Panc1 (cell line): Measurements from ENCODE around the gene RAB1B. TPM values are rescaled to one million over a fixed set of nuclear protein-coding genes. Genes with fewer than 3 reads are reported as not detected.

Experiments
- ATAC-seq: fragments of 200-7000 bp; cut with Tn5 transposase; 2 replicates; pipeline ENCODE4 v1.9.1; 2020; ENCODE audit warnings: mild to moderate bottlenecking, moderate library complexity
- BruUV-seq: library from RNA; stranded (reverse); fragments of 400-500 nt; replicated peaks from 2 replicates; lab custom pipeline; 2021; lab: Mats Ljungman, UMichigan
- CTCF ChIA-PET: fragments of 300-600 bp; sonication (Branson Sonifier 250); formaldehyde crosslinking; loops from one replicate; lab custom pipeline; 2022; ENCODE audit warnings: antibody characterized with exemption; lab: Charles Lee
- POLR2A ChIA-PET: fragments of 300-600 bp; sonication (Branson Sonifier 250); formaldehyde crosslinking; loops from one replicate; lab custom pipeline; 2022; ENCODE audit warnings: antibody characterized with exemption; lab: Charles Lee
- DNase-seq: peaks from one replicate; pipeline ENCODE4 v3.0.0-alpha.2; 2010; ENCODE audit warnings: low read depth, low spot score
- H3K27ac ChIP-seq: 2 replicates; pipeline ENCODE4 v1.5.1; 2011; ENCODE audit warnings: mild to moderate bottlenecking, low read length, inconsistent platforms
- H3K27me3 ChIP-seq: fragments of 200-500 bp; sonication (Bioruptor generic); 2 replicates; pipeline ENCODE4 v1.6.0; 2014; ENCODE audit warnings: low read length, inconsistent platforms; ENCODE audit not compliant: control insufficient read depth, insufficient read depth
- H3K36me3 ChIP-seq: fragments of 200-500 bp; sonication (Bioruptor generic); 2 replicates; pipeline ENCODE4 v1.5.1; 2014; ENCODE audit warnings: inconsistent platforms, mild to moderate bottlenecking, low read length, moderate library complexity; ENCODE audit not compliant: control insufficient read depth, insufficient read depth
- H3K4me1 ChIP-seq: 2 replicates; pipeline ENCODE4 v1.5.1; 2011; ENCODE audit warnings: inconsistent platforms, mild to moderate bottlenecking, low read length, moderate library complexity; ENCODE audit not compliant: control insufficient read depth, insufficient read depth
- H3K4me3 ChIP-seq, 2 experiments: 2 replicates each; pipeline ENCODE4 v1.5.1; 2011 to 2012; ENCODE audit warnings: low read depth in 2 of 2, low read length in 2 of 2, mild to moderate bottlenecking in 2 of 2, inconsistent platforms in 1 of 2, moderate library complexity in 1 of 2
- H3K9me3 ChIP-seq: fragments of 200-500 bp; sonication (Bioruptor generic); 2 replicates; pipeline ENCODE4 v1.5.1; 2014; ENCODE audit warnings: low read depth, mild to moderate bottlenecking, inconsistent platforms, low read length, moderate library complexity; ENCODE audit not compliant: control insufficient read depth, insufficient read depth
- POLR2AphosphoS5 ChIP-seq: IDR thresholded peaks from 2 replicates; pipeline ENCODE4 v1.6.1; 2012; ENCODE audit warnings: mild to moderate bottlenecking, low read depth, low read length, moderate library complexity
- SIN3A ChIP-seq: IDR thresholded peaks from 2 replicates; pipeline ENCODE4 v1.6.1; 2012; ENCODE audit warnings: low read depth, mild to moderate bottlenecking, low read length, moderate library complexity, borderline replicate concordance; ENCODE audit not compliant: insufficient read depth
- TCF7L2 ChIP-seq: IDR thresholded peaks from 2 replicates; pipeline ENCODE4 v1.6.1; 2011; ENCODE audit warnings: mild to moderate bottlenecking, low read depth, low read length, inconsistent platforms
- in situ Hi-C: cut with HindIII; loops from 2 replicates; pipeline ENCODE4 v1.10.0; 2016; ENCODE audit warnings: low sequenced_read_pairs, low pct_unique_long_range_greater_than_20kb
- intact Hi-C: fragments of 100-400 bp; cut with micrococcal nuclease; formaldehyde crosslinking; loops from one replicate; pipeline ENCODE4 v1.10.0; 2022; ENCODE audit not compliant: unreplicated experiment
- total RNA-seq: library from RNA; stranded (reverse); gene quantifications from one replicate; pipeline ENCODE4 v1.2.1, GENCODE V29; 2021; ENCODE audit not compliant: unreplicated experiment
- TF ChIP-seq, protein P1 (sequence below), 2 experiments: IDR thresholded peaks; 2 replicates each; pipeline ENCODE4 v1.6.1; 2011 to 2012; ENCODE audit warnings: low read depth in 2 of 2, control low read depth in 1 of 2, low read length in 1 of 2, mild to moderate bottlenecking in 1 of 2, moderate library complexity in 1 of 2; ENCODE audit not compliant: insufficient read depth in 1 of 2
- TF ChIP-seq, protein P2 (sequence below): fragments of 450-650 bp; IDR thresholded peaks from 2 replicates; pipeline ENCODE4 v1.5.1; 2017; ENCODE audit warnings: mild to moderate bottlenecking

The RAB1B gene
- total RNA-seq, 1 experiment from 2014 or later = 256 TPM

- H3K27ac ChIP-seq = no peak overlapping the region; the same call in 1 of the 2 replicates
- H3K27me3 ChIP-seq = no peaks in the 10 kb centered on the region
- H3K4me1 ChIP-seq = peaks cover 38% of the 10 kb centered on the region
- no TSS peak for BruUV-seq
- H3K9me3 ChIP-seq = no peaks in the 10 kb centered on the region
- H3K36me3 ChIP-seq = no peaks in the 10 kb centered on the region
- in situ Hi-C loops (no loop called here), intact Hi-C loops (no loop called here)
- H3K4me3 ChIP-seq = no peak overlapping the region
- ATAC-seq (no peak), DNase-seq (no peak)
- TF ChIP-seq POLR2AphosphoS5 (no peak), SIN3A (no peak)
- ChIA-PET CTCF (no interaction called here), POLR2A (interaction anchor here (1.2 to 1.4 kb wide), 2 partner anchors 8 to 10 kb away, joined by 4 to 9 read pairs; partner anchors contain the start of genes TMEM151A and YIF1A)
Measured at GRCh38 chr11:66281001-66281400, 12.6 kb downstream of the RAB1B start.

DNA sequence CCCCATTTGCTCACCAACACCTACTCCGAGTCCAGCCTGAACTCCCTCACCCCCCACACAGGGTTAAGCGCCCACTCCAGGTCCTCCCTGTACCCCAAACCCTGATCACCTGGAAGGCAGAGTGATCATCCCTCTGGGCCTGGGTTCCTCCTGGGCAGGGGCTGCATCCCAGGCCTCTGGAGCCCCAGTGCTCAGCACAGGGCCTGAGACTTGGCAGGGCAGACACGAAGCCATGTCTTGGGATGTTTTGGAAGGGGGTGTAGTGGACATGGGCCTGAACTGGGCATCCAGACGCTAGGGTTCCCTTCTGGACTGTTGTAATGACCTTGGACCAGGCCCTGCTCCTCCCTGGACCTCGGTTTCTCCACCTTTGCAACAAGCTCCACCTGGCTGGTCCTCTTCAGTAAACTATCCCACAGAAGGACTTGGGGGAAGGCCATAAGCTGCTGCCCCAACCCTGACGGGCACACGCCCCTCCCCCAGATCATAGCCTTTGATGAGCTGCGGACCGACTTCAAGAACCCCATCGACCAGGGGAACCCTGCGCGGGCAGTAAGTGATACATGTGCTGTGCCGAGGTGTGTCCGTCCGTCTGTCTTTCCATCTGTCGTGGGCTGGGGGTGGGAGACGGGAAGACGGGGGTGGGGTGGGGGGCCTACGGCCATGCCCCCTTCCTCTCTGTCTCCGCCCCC lies 13.5 kb downstream of the RAB1B start:
- no TSS peak for BruUV-seq
- no peaks in the 10 kb centered on the region for H3K9me3 ChIP-seq
- ChIA-PET POLR2A (no interaction called here), CTCF (interaction anchor here (0.5 to 1.5 kb wide), 4 partner anchors 23 to 290 kb away, joined by 3 read pairs; no protein-coding TSS in a partner anchor)
- intact Hi-C loops = no loop called here
- H3K4me1 ChIP-seq = peaks cover 38% of the 10 kb centered on the region
- ATAC-seq (no peak), DNase-seq (no peak)
- no peaks in the 10 kb centered on the region for H3K36me3 ChIP-seq
- TF ChIP-seq POLR2AphosphoS5 (no peak), SIN3A (no peak), TCF7L2 (no peak)
- TF ChIP-seq, protein P1, sequence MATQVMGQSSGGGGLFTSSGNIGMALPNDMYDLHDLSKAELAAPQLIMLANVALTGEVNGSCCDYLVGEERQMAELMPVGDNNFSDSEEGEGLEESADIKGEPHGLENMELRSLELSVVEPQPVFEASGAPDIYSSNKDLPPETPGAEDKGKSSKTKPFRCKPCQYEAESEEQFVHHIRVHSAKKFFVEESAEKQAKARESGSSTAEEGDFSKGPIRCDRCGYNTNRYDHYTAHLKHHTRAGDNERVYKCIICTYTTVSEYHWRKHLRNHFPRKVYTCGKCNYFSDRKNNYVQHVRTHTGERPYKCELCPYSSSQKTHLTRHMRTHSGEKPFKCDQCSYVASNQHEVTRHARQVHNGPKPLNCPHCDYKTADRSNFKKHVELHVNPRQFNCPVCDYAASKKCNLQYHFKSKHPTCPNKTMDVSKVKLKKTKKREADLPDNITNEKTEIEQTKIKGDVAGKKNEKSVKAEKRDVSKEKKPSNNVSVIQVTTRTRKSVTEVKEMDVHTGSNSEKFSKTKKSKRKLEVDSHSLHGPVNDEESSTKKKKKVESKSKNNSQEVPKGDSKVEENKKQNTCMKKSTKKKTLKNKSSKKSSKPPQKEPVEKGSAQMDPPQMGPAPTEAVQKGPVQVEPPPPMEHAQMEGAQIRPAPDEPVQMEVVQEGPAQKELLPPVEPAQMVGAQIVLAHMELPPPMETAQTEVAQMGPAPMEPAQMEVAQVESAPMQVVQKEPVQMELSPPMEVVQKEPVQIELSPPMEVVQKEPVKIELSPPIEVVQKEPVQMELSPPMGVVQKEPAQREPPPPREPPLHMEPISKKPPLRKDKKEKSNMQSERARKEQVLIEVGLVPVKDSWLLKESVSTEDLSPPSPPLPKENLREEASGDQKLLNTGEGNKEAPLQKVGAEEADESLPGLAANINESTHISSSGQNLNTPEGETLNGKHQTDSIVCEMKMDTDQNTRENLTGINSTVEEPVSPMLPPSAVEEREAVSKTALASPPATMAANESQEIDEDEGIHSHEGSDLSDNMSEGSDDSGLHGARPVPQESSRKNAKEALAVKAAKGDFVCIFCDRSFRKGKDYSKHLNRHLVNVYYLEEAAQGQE (IDR thresholded peaks at IDR 0.05; ENCODE audit: insufficient read depth in 1 of 2, low read depth in 2 of 2, low read length in 1 of 2) = no peak
- TF ChIP-seq, protein P2, sequence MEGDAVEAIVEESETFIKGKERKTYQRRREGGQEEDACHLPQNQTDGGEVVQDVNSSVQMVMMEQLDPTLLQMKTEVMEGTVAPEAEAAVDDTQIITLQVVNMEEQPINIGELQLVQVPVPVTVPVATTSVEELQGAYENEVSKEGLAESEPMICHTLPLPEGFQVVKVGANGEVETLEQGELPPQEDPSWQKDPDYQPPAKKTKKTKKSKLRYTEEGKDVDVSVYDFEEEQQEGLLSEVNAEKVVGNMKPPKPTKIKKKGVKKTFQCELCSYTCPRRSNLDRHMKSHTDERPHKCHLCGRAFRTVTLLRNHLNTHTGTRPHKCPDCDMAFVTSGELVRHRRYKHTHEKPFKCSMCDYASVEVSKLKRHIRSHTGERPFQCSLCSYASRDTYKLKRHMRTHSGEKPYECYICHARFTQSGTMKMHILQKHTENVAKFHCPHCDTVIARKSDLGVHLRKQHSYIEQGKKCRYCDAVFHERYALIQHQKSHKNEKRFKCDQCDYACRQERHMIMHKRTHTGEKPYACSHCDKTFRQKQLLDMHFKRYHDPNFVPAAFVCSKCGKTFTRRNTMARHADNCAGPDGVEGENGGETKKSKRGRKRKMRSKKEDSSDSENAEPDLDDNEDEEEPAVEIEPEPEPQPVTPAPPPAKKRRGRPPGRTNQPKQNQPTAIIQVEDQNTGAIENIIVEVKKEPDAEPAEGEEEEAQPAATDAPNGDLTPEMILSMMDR = no peak
- in situ Hi-C loops = no loop called here
- no peak overlapping the region for H3K4me3 ChIP-seq
- no peaks in the 10 kb centered on the region for H3K27me3 ChIP-seq
- H3K27ac ChIP-seq = no peak overlapping the region
